ENCODE results near the gene RABGAP1. TPM values are rescaled to one million over a fixed set of nuclear protein-coding genes. Genes with fewer than 3 reads are reported as not detected.

RABGAP1 gene
- total and polyA plus RNA-seq, 10 of the 15 experiments (the other 5 are each of a cell fraction or from before 2014, with no cell fraction given): 2.6 to 31.6 (median 12.5) TPM

GRCh38 chr9:122955961-122956360 lies 15.1 kb downstream of the RABGAP1 start:
- ChIA-PET CTCF (interaction anchor here (1.4 kb wide), 1 partner anchor 43 kb away, joined by 4 read pairs; the partner anchor contains the start of gene ZBTB6), POLR2A (interaction anchor here (0.7 to 2.2 kb wide), 4 partner anchors 9 to 43 kb away, joined by 3 to 5 read pairs (median 4); partner anchors contain the start of gene ZBTB6), RAD21 (ENCODE audit: unreplicated experiment) (interaction anchor here (1.0 to 1.6 kb wide), 2 partner anchors 9 to 35 kb away, joined by 3 to 5 read pairs; no protein-coding TSS in a partner anchor), SMC1A (ENCODE audit: uncharacterized antibody, unreplicated experiment) (interaction anchor here (0.9 to 2.0 kb wide), 7 partner anchors 8 to 39 kb away, joined by 3 to 10 read pairs (median 4); partner anchors contain the start of genes RABGAP1 and ZBTB26)
- H3K4me3 ChIP-seq: no peak overlapping the region
- H3K9me3 ChIP-seq (replicated peaks; ENCODE audit: control insufficient read depth, insufficient read depth, low read length): peaks cover 3% of the 10 kb centered on the region; the same call in 1 of the 3 replicates
- TF ChIP-seq MTA2 (IDR thresholded peaks at IDR 0.05; ENCODE audit: low read depth) (0 out of 2 replicates have a peak, but pooled peaks have one; percentile 17), RB1 (IDR thresholded peaks at IDR 0.05; ENCODE audit: borderline replicate concordance) (no peak)
- intact Hi-C loops (cut with micrococcal nuclease; ENCODE audit: unreplicated experiment): no loop called here
- no peak for FAIRE-seq
- peaks cover 2% of the 10 kb centered on the region in 2 experiments; a peak in 2 of 4 replicates for H3K36me3 ChIP-seq (ENCODE audit: control insufficient read depth in 2 of 2, insufficient read depth in 2 of 2, low read length in 1 of 2)
- no peak overlapping the region for H3K9ac ChIP-seq (ENCODE audit: control insufficient read depth, insufficient read depth, low read length)
- in situ Hi-C loops (cut with MboI): no loop called here
- peak; percentile 39; the same call in 1 of the 3 replicates for ATAC-seq
- no peak for DNase-seq (ENCODE audit: low read depth, low spot score)
- no peak overlapping the region for H3K4me2 ChIP-seq (ENCODE audit: control insufficient read depth, insufficient read depth)
- no peak overlapping the region for H3K27ac ChIP-seq (ENCODE audit: control insufficient read depth, insufficient read depth)
- peaks cover 38% of the 10 kb centered on the region for H3K79me2 ChIP-seq (ENCODE audit: control insufficient read depth, insufficient read depth, low read length)
- BruUV-seq (replicated peaks): no TSS peak
- no peaks in the 10 kb centered on the region for H4K20me1 ChIP-seq (ENCODE audit: control insufficient read depth, insufficient read depth)
- H3K4me1 ChIP-seq (ENCODE audit: control insufficient read depth, insufficient read depth, low read length): no peaks in the 10 kb centered on the region
- no peaks in the 10 kb centered on the region for H3K27me3 ChIP-seq (replicated peaks in 1 of 2; ENCODE audit: control insufficient read depth in 2 of 2, insufficient read depth in 2 of 2, low read length in 1 of 2)
- H2AFZ ChIP-seq (ENCODE audit: control insufficient read depth, low read depth, low read length): no peak overlapping the region

GRCh38 chr9:122961139-122961538 lies 20.3 kb downstream of the RABGAP1 start:
- Histone ChIP-seq H3K79me2 (ENCODE audit: control insufficient read depth, insufficient read depth, low read length) (peaks cover under 1% of the 10 kb centered on the region), H3K27ac (ENCODE audit: control insufficient read depth, insufficient read depth) (no peak overlapping the region), H3K4me1 (ENCODE audit: control insufficient read depth, insufficient read depth, low read length) (no peaks in the 10 kb centered on the region), H2AFZ (ENCODE audit: control insufficient read depth, low read depth, low read length) (no peak overlapping the region), H4K20me1 (ENCODE audit: control insufficient read depth, insufficient read depth) (no peaks in the 10 kb centered on the region), H3K36me3 (ENCODE audit: control insufficient read depth in 2 of 2, insufficient read depth in 2 of 2, low read length in 1 of 2) (peaks cover 2% of the 10 kb centered on the region in 2 experiments; a peak in 2 of 4 replicates), H3K9ac (ENCODE audit: control insufficient read depth, insufficient read depth, low read length) (no peak overlapping the region), H3K4me2 (ENCODE audit: control insufficient read depth, insufficient read depth) (no peak overlapping the region), H3K9me3 (replicated peaks; ENCODE audit: control insufficient read depth, insufficient read depth, low read length) (peaks cover 2% of the 10 kb centered on the region; the same call in 1 of the 3 replicates), H3K27me3 (replicated peaks in 1 of 2; ENCODE audit: control insufficient read depth in 2 of 2, insufficient read depth in 2 of 2, low read length in 1 of 2) (no peaks in the 10 kb centered on the region), H3K4me3 (no peak overlapping the region)
- RAD21 ChIA-PET (ENCODE audit: unreplicated experiment): interaction anchor here (0.6 kb wide), 1 partner anchor 9 kb away, joined by 3 read pairs; no protein-coding TSS in a partner anchor
- SMC1A ChIA-PET (ENCODE audit: uncharacterized antibody, unreplicated experiment): interaction anchor here (1.7 kb wide), 1 partner anchor 48 kb away, joined by 7 read pairs; the partner anchor contains the start of gene ZBTB6
- ATAC-seq (no peak), FAIRE-seq (no peak), DNase-seq (ENCODE audit: low read depth, low spot score) (no peak)
- intact Hi-C loops (cut with micrococcal nuclease; ENCODE audit: unreplicated experiment) (no loop called here), in situ Hi-C loops (cut with MboI) (no loop called here)
- 96% methylated on average over 1 of the region's 1 CpG for WGBS (ENCODE audit: insufficient coverage, insufficient replicate concordance, low lambda C conversion rate, missing lambda C conversion rate)
- CTCF ChIA-PET: interaction anchor here (1.0 kb wide), 1 partner anchor 10 kb away, joined by 3 read pairs; no protein-coding TSS in a partner anchor
- no peak for TF ChIP-seq TBL1XR1 (IDR thresholded peaks at IDR 0.05; ENCODE audit: low read depth, low read length)
- TF ChIP-seq IRF5 (IDR thresholded peaks at IDR 0.05; ENCODE audit: borderline replicate concordance): no peak
- TF ChIP-seq BCLAF1 (IDR thresholded peaks at IDR 0.05): no peak
- TF ChIP-seq SMARCA5 (IDR thresholded peaks at IDR 0.05): no peak
- TF ChIP-seq ZBTB11 (CRISPR knock-in tag; IDR thresholded peaks at IDR 0.05): no peak
- no TSS peak for BruUV-seq (replicated peaks)
- POLR2A ChIA-PET: interaction anchor here (1.0 kb wide), 1 partner anchor 29 kb away, joined by 3 read pairs; the partner anchor contains the start of gene ZBTB26
